ENCODE results near the gene ARRDC1. TPM values are rescaled to one million over a fixed set of nuclear protein-coding genes. Genes with fewer than 3 reads are reported as not detected.
"Not testable (repeated sequence)": the region's sequence is repeated elsewhere in the genome, so short reads cannot be mapped to it uniquely, and the experiment has no call there.

ARRDC1 gene
- total RNA-seq, 4 donors from 2014 or later, result 132 to 560 (median 370) TPM

- intact Hi-C loops (cut with DNase I; ENCODE audit: low total_unique reads), result no loop called here
- no peak for DNase-seq
- Histone ChIP-seq H3K4me3 (no peak overlapping the region), H3K4me1 (no peaks in the 10 kb centered on the region), H3K27ac (no peak overlapping the region), H3K27me3 (no peaks in the 10 kb centered on the region), H3K9me3 (no peaks in the 10 kb centered on the region), H3K36me3 (peaks cover 0 to 12% (median 3%) of the 10 kb centered on the region in 4 donors)
- WGBS, 2 donors (ENCODE audit: low coverage in 1 of 2), result 89 to 100% methylated on average over 1 to 10 of the region's 10 CpGs
- TF ChIP-seq, protein P1, sequence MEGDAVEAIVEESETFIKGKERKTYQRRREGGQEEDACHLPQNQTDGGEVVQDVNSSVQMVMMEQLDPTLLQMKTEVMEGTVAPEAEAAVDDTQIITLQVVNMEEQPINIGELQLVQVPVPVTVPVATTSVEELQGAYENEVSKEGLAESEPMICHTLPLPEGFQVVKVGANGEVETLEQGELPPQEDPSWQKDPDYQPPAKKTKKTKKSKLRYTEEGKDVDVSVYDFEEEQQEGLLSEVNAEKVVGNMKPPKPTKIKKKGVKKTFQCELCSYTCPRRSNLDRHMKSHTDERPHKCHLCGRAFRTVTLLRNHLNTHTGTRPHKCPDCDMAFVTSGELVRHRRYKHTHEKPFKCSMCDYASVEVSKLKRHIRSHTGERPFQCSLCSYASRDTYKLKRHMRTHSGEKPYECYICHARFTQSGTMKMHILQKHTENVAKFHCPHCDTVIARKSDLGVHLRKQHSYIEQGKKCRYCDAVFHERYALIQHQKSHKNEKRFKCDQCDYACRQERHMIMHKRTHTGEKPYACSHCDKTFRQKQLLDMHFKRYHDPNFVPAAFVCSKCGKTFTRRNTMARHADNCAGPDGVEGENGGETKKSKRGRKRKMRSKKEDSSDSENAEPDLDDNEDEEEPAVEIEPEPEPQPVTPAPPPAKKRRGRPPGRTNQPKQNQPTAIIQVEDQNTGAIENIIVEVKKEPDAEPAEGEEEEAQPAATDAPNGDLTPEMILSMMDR (IDR thresholded peaks at IDR 0.05), result no peak
- TF ChIP-seq POLR2A (IDR thresholded peaks at IDR 0.05) (no peak), POLR2AphosphoS5 (IDR thresholded peaks at IDR 0.05) (no peak), EP300 (IDR thresholded peaks at IDR 0.05; ENCODE audit: low read depth) (no peak)
- in situ Hi-C loops (cut with MboI; ENCODE audit: low pct_ligation_motif_present in 1 of 4, low pct_unique_long_range_greater_than_20kb in 1 of 4, low sequenced_read_pairs in 3 of 4), result no loop called here
Observed at GRCh38 chr9:137564134-137564533, 41.4 kb upstream of the ARRDC1 start.

DNA sequence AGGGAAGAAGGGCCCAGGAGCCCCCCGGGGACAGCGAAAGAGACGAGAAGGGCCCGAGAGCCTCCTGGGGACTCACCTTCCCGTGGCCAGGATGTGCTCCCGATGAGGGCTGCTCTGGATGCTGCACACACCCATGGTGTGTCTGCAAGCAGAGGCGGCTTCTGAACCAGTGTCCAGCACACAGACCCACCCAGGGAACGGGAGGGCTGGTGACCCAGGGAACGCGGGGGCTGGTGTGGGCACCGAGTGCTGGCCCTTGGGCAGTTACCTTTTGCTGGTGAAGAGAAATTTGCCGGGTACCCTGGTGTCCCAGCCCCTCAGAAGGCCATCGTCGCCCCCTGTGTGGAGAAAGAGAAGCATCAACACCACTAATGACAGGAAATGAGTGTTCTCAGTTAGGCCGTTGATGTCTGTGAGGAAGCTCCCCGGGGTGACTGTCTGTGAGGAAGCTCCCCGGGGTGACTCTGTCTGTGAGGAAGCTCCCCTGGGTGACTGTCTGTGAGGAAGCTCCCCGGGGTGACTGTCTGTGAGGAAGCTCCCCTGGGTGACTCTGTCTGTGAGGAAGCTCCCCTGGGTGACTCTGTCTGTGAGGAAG, 40.6 kb upstream of the ARRDC1 start:
- no peaks in the 10 kb centered on the region for H3K27me3 ChIP-seq
- no peaks in the 10 kb centered on the region for H3K9me3 ChIP-seq
- H3K36me3 ChIP-seq, result peaks cover 0 to 12% (median 2%) of the 10 kb centered on the region in 4 donors
- intact Hi-C loops (cut with DNase I; ENCODE audit: low total_unique reads), result no loop called here
- no peak for DNase-seq
- H3K4me1 ChIP-seq, result no peaks in the 10 kb centered on the region
- H3K4me3 ChIP-seq, result no peak overlapping the region
- no peak for TF ChIP-seq POLR2A (IDR thresholded peaks at IDR 0.05)
- TF ChIP-seq, protein P1 (IDR thresholded peaks at IDR 0.05), result no peak
- no peak overlapping the region for H3K27ac ChIP-seq
- in situ Hi-C loops (cut with MboI; ENCODE audit: low pct_ligation_motif_present in 1 of 4, low pct_unique_long_range_greater_than_20kb in 1 of 4, low sequenced_read_pairs in 3 of 4), result no loop called here
- WGBS, 2 donors (ENCODE audit: low coverage in 1 of 2), result 77 to 85% methylated on average over 6 to 18 of the region's 18 CpGs

GRCh38 chr9:137568445-137568844, 37.0 kb upstream of the ARRDC1 start:
- H3K36me3 ChIP-seq, result peaks cover 0 to 27% (median 4%) of the 10 kb centered on the region in 4 donors
- H3K4me3 ChIP-seq; in situ Hi-C loops (cut with MboI; ENCODE audit: low pct_ligation_motif_present in 1 of 4, low pct_unique_long_range_greater_than_20kb in 1 of 4, low sequenced_read_pairs in 3 of 4): not testable (repeated sequence)

GRCh38 chr9:137569609-137570203, 35.8 kb upstream of the ARRDC1 start:
- intact Hi-C loops (cut with DNase I; ENCODE audit: low total_unique reads) (no loop called here), in situ Hi-C loops (cut with MboI; ENCODE audit: low pct_ligation_motif_present in 1 of 4, low pct_unique_long_range_greater_than_20kb in 1 of 4, low sequenced_read_pairs in 3 of 4) (no loop called here)
- Histone ChIP-seq H3K4me3 (no peak overlapping the region), H3K27ac (no peak overlapping the region), H3K4me1 (no peaks in the 10 kb centered on the region), H3K9me3 (no peaks in the 10 kb centered on the region), H3K36me3 (peaks cover 0 to 15% (median 4%) of the 10 kb centered on the region in 4 donors), H3K27me3 (no peaks in the 10 kb centered on the region)
- TF ChIP-seq POLR2A (IDR thresholded peaks at IDR 0.05) (no peak), POLR2AphosphoS5 (IDR thresholded peaks at IDR 0.05) (no peak), EP300 (IDR thresholded peaks at IDR 0.05; ENCODE audit: low read depth) (no peak)
- TF ChIP-seq, protein P1 (IDR thresholded peaks at IDR 0.05), result no peak
- DNase-seq, result no peak
- 95 to 97% methylated on average over 3 to 5 of the region's 5 CpGs for WGBS, 2 donors (ENCODE audit: low coverage in 1 of 2)

More at GRCh38 chr9:137568445-137568844, 37.0 kb upstream of the ARRDC1 start:
- H3K27me3 ChIP-seq; H3K9me3 ChIP-seq; H3K4me1 ChIP-seq; intact Hi-C loops (cut with DNase I; ENCODE audit: low total_unique reads); DNase-seq; H3K27ac ChIP-seq: not testable (repeated sequence)
- WGBS, 2 donors (ENCODE audit: low coverage in 1 of 2), result 87 to 96% methylated on average over 4 to 5 of the region's 5 CpGs
